IMR-90 (cell line): Measurements from ENCODE around the gene COL27A1.
A peak's percentile ranks its signal among the peaks of the same experiment; 100 is the strongest.

ENCODE experiments used
- BHLHE40 ChIP-seq: fragments of 150-350 bp; IDR thresholded peaks from 2 replicates; pipeline ENCODE4 v1.6.1; 2016; ENCODE audit warnings: mild to moderate bottlenecking, low read depth, low read length
- CEBPB ChIP-seq: IDR thresholded peaks from 2 replicates; pipeline ENCODE4 v1.6.1; 2012; ENCODE audit warnings: low read depth, low read length, improper control_type of control experiment
- CHD1 ChIP-seq: IDR thresholded peaks from 2 replicates; pipeline ENCODE4 v1.6.1; 2012; ENCODE audit warnings: low read depth, low read length, improper control_type of control experiment
- FOS ChIP-seq: fragments of 150-350 bp; IDR thresholded peaks from 2 replicates; pipeline ENCODE4 v1.6.1; 2016; ENCODE audit warnings: low read depth, low read length
- MAZ ChIP-seq: IDR thresholded peaks from 2 replicates; pipeline ENCODE4 v1.6.1; 2012; ENCODE audit warnings: low read depth, mild to moderate bottlenecking, low read length, improper control_type of control experiment, moderate library complexity, borderline replicate concordance
- MXI1 ChIP-seq: IDR thresholded peaks from 2 replicates; pipeline ENCODE4 v1.6.1; 2012; ENCODE audit warnings: low read depth, mild to moderate bottlenecking, low read length, moderate library complexity, borderline replicate concordance
- POLR2A ChIP-seq: IDR thresholded peaks from 2 replicates; pipeline ENCODE4 v1.6.1; 2012; ENCODE audit warnings: mild to moderate bottlenecking, low read depth, low read length
- RAD21 ChIP-seq: IDR thresholded peaks from 2 replicates; pipeline ENCODE4 v1.6.1; 2012; ENCODE audit warnings: low read length, improper control_type of control experiment
- RCOR1 ChIP-seq: IDR thresholded peaks from 2 replicates; pipeline ENCODE4 v1.6.1; 2012; ENCODE audit warnings: mild to moderate bottlenecking, low read length, improper control_type of control experiment; ENCODE audit not compliant: insufficient replicate concordance
- SMC3 ChIP-seq: fragments of 150-350 bp; IDR thresholded peaks from 2 replicates; pipeline ENCODE4 v1.6.1; 2016; ENCODE audit warnings: low read depth, mild to moderate bottlenecking, antibody characterized with exemption, low read length, moderate library complexity
- USF2 ChIP-seq: fragments of 150-350 bp; IDR thresholded peaks from 2 replicates; pipeline ENCODE4 v1.6.1; 2017; ENCODE audit warnings: mild to moderate bottlenecking, antibody characterized with exemption, low read length, low read depth
- TF ChIP-seq, protein P1 (sequence below): conservative IDR thresholded peaks from 2 replicates; pipeline ENCODE4 v1.5.1; 2012; ENCODE audit warnings: mild to moderate bottlenecking, low read depth, low read length, improper control_type of control experiment

GRCh38 chr9:114250235-114250568, 94.9 kb downstream of the COL27A1 start:
- TF ChIP-seq POLR2A (no peak), USF2 (no peak), RAD21 (no peak), MXI1 (peak; percentile 23; the same call in 1 of the 2 replicates), CEBPB (no peak), RCOR1 (no peak), FOS (no peak), SMC3 (no peak), BHLHE40 (peak; percentile 11; the same call in 1 of the 2 replicates), MAZ (peak; percentile 79; the same call in 1 of the 2 replicates), CHD1 (no peak)
- TF ChIP-seq, protein P1, sequence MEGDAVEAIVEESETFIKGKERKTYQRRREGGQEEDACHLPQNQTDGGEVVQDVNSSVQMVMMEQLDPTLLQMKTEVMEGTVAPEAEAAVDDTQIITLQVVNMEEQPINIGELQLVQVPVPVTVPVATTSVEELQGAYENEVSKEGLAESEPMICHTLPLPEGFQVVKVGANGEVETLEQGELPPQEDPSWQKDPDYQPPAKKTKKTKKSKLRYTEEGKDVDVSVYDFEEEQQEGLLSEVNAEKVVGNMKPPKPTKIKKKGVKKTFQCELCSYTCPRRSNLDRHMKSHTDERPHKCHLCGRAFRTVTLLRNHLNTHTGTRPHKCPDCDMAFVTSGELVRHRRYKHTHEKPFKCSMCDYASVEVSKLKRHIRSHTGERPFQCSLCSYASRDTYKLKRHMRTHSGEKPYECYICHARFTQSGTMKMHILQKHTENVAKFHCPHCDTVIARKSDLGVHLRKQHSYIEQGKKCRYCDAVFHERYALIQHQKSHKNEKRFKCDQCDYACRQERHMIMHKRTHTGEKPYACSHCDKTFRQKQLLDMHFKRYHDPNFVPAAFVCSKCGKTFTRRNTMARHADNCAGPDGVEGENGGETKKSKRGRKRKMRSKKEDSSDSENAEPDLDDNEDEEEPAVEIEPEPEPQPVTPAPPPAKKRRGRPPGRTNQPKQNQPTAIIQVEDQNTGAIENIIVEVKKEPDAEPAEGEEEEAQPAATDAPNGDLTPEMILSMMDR: no peak
